Suprapubic skin (tissue), 3 donors: ENCODE measurements around the gene FRMD4B.

Experiments used
- CTCF ChIP-seq, 2 donors: fragments of 200-600 bp in 1 of 2; fragments of 450-650 bp in 1 of 2; sonication (generic) in 1 of 2; IDR thresholded peaks; one replicate each; pipeline ENCODE4 v1.5.1; 2016 to 2019; ENCODE audit warnings: antibody characterized with exemption in 2 of 2, mild to moderate bottlenecking in 1 of 2, moderate library complexity in 1 of 2
- POLR2A ChIP-seq, 2 donors: fragments of 450-650 bp; IDR thresholded peaks; one replicate each; pipeline ENCODE4 v1.6.1; 2017; ENCODE audit warnings: antibody characterized with exemption in 2 of 2, mild to moderate bottlenecking in 2 of 2, moderate library complexity in 2 of 2

- TF ChIP-seq CTCF (IDR thresholded peaks at IDR 0.05) (no peak), POLR2A (IDR thresholded peaks at IDR 0.05) (no peak)
These were observed 150.0 kb downstream of the FRMD4B start for GRCh38 chr3:69235882-69236281.
